ENCODE data around the gene EEF1A2.

GRCh38 chr20:63539441-63540370 lies 40.8 kb upstream of the EEF1A2 start:
- TF ChIP-seq GATA2 (IDR thresholded peaks at IDR 0.05; ENCODE audit: low read depth, low read length) (no peak), GATA3 (IDR thresholded peaks at IDR 0.05; ENCODE audit: low read depth, low read length) (no peak)

Data from SH-SY5Y (cell line).